22Rv1 (cell line): Measurements from ENCODE around the gene HRG.

Experiments used
- ZFX ChIP-seq: fragments of 450-650 bp; IDR thresholded peaks from 2 replicates; pipeline ENCODE4 v1.6.1; 2017; ENCODE audit warnings: antibody characterized with exemption, borderline replicate concordance
- TF ChIP-seq, protein P1 (sequence below): fragments of 450-650 bp; IDR thresholded peaks from 2 replicates; pipeline ENCODE4 v1.5.1; 2017; ENCODE audit warnings: mild to moderate bottlenecking

DNA sequence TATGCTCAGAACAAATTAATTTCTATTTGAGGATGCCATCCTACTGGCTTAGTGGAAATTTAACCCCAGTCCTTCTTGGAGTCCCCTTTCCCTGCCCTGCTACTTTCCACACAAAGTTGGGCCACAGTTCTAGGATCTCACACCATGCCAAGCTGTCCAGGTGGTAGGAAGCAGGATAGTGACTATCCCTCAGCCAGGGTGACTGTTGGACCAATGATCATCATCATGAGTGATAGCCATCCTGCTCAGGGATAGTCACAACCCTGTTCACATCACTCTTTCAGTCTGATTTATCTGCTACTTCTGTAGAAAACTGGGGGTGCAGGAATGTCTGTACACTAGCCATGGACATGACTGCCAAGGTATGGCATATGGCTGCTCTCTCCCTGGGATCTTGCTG, 12.8 kb downstream of the HRG start:
- TF ChIP-seq ZFX: no peak
- TF ChIP-seq, protein P1, sequence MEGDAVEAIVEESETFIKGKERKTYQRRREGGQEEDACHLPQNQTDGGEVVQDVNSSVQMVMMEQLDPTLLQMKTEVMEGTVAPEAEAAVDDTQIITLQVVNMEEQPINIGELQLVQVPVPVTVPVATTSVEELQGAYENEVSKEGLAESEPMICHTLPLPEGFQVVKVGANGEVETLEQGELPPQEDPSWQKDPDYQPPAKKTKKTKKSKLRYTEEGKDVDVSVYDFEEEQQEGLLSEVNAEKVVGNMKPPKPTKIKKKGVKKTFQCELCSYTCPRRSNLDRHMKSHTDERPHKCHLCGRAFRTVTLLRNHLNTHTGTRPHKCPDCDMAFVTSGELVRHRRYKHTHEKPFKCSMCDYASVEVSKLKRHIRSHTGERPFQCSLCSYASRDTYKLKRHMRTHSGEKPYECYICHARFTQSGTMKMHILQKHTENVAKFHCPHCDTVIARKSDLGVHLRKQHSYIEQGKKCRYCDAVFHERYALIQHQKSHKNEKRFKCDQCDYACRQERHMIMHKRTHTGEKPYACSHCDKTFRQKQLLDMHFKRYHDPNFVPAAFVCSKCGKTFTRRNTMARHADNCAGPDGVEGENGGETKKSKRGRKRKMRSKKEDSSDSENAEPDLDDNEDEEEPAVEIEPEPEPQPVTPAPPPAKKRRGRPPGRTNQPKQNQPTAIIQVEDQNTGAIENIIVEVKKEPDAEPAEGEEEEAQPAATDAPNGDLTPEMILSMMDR: no peak
